ENCODE measurements around the gene SPECC1L. TPM values are rescaled to one million over a fixed set of nuclear protein-coding genes. Genes with fewer than 3 reads are reported as not detected.
"Not testable (repeated sequence)": the region's sequence is repeated elsewhere in the genome, so short reads cannot be mapped to it uniquely, and the experiment has no call there.

SPECC1L gene
- total RNA-seq, 1 experiment from 2014 or later: 40.8 TPM

GRCh38 chr22:24291515-24292201 lies 21.0 kb downstream of the SPECC1L start:
- ChIA-PET CTCF (no interaction called here), POLR2A (no interaction called here)
- intact Hi-C loops (cut with micrococcal nuclease): no loop called here

GRCh38 chr22:24292202-24292830 lies 21.7 kb downstream of the SPECC1L start:
- H3K4me3 ChIP-seq (replicated peaks in 1 of 2; ENCODE audit: low read depth in 1 of 2, low read length in 2 of 2); H3K9ac ChIP-seq (ENCODE audit: low read length); H3K27me3 ChIP-seq (ENCODE audit: insufficient read depth, low read length); ATAC-seq; H3K4me2 ChIP-seq (ENCODE audit: low read length); H3K27ac ChIP-seq (ENCODE audit: low read depth, low read length); RAD21 ChIA-PET (ENCODE audit: low non-redundant PET in 1 of 2, low total read pairs in 2 of 2, uncharacterized antibody in 2 of 2, unreplicated experiment in 2 of 2); H2AFZ ChIP-seq (ENCODE audit: low read depth, low read length, poor library complexity, severe bottlenecking); DNase-seq (ENCODE audit: low read depth, low spot score); BruUV-seq (replicated peaks); POLR2A ChIA-PET; H3K9me3 ChIP-seq (ENCODE audit: control insufficient read depth in 1 of 2, insufficient read depth in 1 of 2, low read depth in 1 of 2, low read length in 2 of 2); H4K20me1 ChIP-seq (ENCODE audit: insufficient read depth); H3K36me3 ChIP-seq (ENCODE audit: control insufficient read depth in 1 of 2, insufficient read depth in 2 of 2, low read length in 2 of 2); CTCF ChIA-PET; H3K9me2 ChIP-seq (ENCODE audit: insufficient read depth); intact Hi-C loops (cut with micrococcal nuclease): not testable (repeated sequence)
- peaks cover 63% of the 10 kb centered on the region for H3K79me2 ChIP-seq (ENCODE audit: insufficient read depth, low read length)
- peaks cover 18 to 31% of the 10 kb centered on the region in 2 experiments for H3K4me1 ChIP-seq (ENCODE audit: control insufficient read depth in 1 of 2, insufficient read depth in 2 of 2, low read length in 2 of 2)

More at GRCh38 chr22:24291515-24292201, 21.0 kb downstream of the SPECC1L start:
- no peak overlapping the region for H3K27ac ChIP-seq (ENCODE audit: low read depth, low read length)
- H3K36me3 ChIP-seq (ENCODE audit: control insufficient read depth in 1 of 2, insufficient read depth in 2 of 2, low read length in 2 of 2): no peaks in the 10 kb centered on the region
- no peaks in the 10 kb centered on the region for H3K9me2 ChIP-seq (ENCODE audit: insufficient read depth)
- no peak overlapping the region for H3K4me3 ChIP-seq (replicated peaks in 1 of 2; ENCODE audit: low read depth in 1 of 2, low read length in 2 of 2)
- no peak for DNase-seq (ENCODE audit: low read depth, low spot score)
- RAD21 ChIA-PET (ENCODE audit: low non-redundant PET in 1 of 2, low total read pairs in 2 of 2, uncharacterized antibody in 2 of 2, unreplicated experiment in 2 of 2): no interaction called here
- no peaks in the 10 kb centered on the region for H3K9me3 ChIP-seq (ENCODE audit: control insufficient read depth in 1 of 2, insufficient read depth in 1 of 2, low read depth in 1 of 2, low read length in 2 of 2)
- peaks cover 66% of the 10 kb centered on the region for H3K79me2 ChIP-seq (ENCODE audit: insufficient read depth, low read length)
- no peaks in the 10 kb centered on the region for H4K20me1 ChIP-seq (ENCODE audit: insufficient read depth)
- H3K27me3 ChIP-seq (ENCODE audit: insufficient read depth, low read length): no peaks in the 10 kb centered on the region
- H2AFZ ChIP-seq (ENCODE audit: low read depth, low read length, poor library complexity, severe bottlenecking): no peak overlapping the region
- no peak overlapping the region for H3K9ac ChIP-seq (ENCODE audit: low read length)
- ATAC-seq: no peak
- TF ChIP-seq, protein P1, sequence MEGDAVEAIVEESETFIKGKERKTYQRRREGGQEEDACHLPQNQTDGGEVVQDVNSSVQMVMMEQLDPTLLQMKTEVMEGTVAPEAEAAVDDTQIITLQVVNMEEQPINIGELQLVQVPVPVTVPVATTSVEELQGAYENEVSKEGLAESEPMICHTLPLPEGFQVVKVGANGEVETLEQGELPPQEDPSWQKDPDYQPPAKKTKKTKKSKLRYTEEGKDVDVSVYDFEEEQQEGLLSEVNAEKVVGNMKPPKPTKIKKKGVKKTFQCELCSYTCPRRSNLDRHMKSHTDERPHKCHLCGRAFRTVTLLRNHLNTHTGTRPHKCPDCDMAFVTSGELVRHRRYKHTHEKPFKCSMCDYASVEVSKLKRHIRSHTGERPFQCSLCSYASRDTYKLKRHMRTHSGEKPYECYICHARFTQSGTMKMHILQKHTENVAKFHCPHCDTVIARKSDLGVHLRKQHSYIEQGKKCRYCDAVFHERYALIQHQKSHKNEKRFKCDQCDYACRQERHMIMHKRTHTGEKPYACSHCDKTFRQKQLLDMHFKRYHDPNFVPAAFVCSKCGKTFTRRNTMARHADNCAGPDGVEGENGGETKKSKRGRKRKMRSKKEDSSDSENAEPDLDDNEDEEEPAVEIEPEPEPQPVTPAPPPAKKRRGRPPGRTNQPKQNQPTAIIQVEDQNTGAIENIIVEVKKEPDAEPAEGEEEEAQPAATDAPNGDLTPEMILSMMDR (IDR thresholded peaks at IDR 0.05 in 2 of 3, conservative IDR thresholded peaks at IDR 0.05 in 1 of 3; ENCODE audit: borderline replicate concordance in 1 of 3, insufficient read depth in 1 of 3, low read depth in 2 of 3, low read length in 2 of 3): no peak
- no TSS peak for BruUV-seq (replicated peaks)
- H3K4me1 ChIP-seq (ENCODE audit: control insufficient read depth in 1 of 2, insufficient read depth in 2 of 2, low read length in 2 of 2): peaks cover 19 to 35% of the 10 kb centered on the region in 2 experiments
- no peak overlapping the region for H3K4me2 ChIP-seq (ENCODE audit: low read length)

- H3K9me3 ChIP-seq (ENCODE audit: control insufficient read depth in 1 of 2, insufficient read depth in 1 of 2, low read depth in 1 of 2, low read length in 2 of 2); intact Hi-C loops (cut with micrococcal nuclease); H3K27ac ChIP-seq (ENCODE audit: low read depth, low read length); BruUV-seq (replicated peaks); H3K9me2 ChIP-seq (ENCODE audit: insufficient read depth); H3K36me3 ChIP-seq (ENCODE audit: control insufficient read depth in 1 of 2, insufficient read depth in 2 of 2, low read length in 2 of 2); H3K9ac ChIP-seq (ENCODE audit: low read length); H2AFZ ChIP-seq (ENCODE audit: low read depth, low read length, poor library complexity, severe bottlenecking); H3K4me3 ChIP-seq (replicated peaks in 1 of 2; ENCODE audit: low read depth in 1 of 2, low read length in 2 of 2); CTCF ChIA-PET; DNase-seq (ENCODE audit: low read depth, low spot score); RAD21 ChIA-PET (ENCODE audit: low non-redundant PET in 1 of 2, low total read pairs in 2 of 2, uncharacterized antibody in 2 of 2, unreplicated experiment in 2 of 2); POLR2A ChIA-PET; H4K20me1 ChIP-seq (ENCODE audit: insufficient read depth); H3K4me1 ChIP-seq (ENCODE audit: control insufficient read depth in 1 of 2, insufficient read depth in 2 of 2, low read length in 2 of 2); ATAC-seq; H3K27me3 ChIP-seq (ENCODE audit: insufficient read depth, low read length); H3K4me2 ChIP-seq (ENCODE audit: low read length): not testable (repeated sequence)
- peaks cover 64% of the 10 kb centered on the region for H3K79me2 ChIP-seq (ENCODE audit: insufficient read depth, low read length)
Observed at GRCh38 chr22:24294913-24295312, 24.3 kb downstream of the SPECC1L start.

DNA sequence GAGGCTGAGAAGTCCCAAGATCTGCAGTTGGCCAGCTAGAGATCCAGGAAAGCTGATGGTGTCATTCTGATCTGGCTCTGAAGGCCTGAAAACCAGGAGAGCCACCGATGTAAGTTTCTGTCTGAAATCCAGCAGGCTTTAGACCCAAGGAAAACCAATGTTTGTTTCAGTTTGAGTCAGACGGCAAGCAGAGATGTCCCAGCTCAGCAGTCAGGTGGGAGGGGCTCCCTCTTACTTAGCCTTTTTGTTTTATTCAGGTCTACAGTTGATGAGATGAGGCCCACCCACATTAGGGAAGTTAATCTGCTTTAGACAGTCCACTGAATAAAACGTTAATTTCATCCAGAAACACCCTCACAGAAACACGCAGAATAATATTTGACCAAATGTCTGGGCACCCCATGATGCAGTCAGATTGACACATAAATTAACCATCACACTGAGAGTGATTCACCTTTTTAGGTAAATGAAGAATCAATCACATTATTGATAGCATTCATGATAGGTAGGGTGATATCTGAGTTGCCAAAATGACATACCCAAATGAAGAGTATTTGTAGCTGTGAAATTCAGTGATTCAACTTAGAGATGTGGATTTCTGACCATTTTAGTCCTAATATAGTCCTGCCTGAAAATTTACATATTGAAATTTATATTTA lies 28.0 kb downstream of the SPECC1L start:
- H3K4me2 ChIP-seq (ENCODE audit: low read length); BruUV-seq (replicated peaks); H4K20me1 ChIP-seq (ENCODE audit: insufficient read depth); DNase-seq (ENCODE audit: low read depth, low spot score); H3K36me3 ChIP-seq (ENCODE audit: control insufficient read depth in 1 of 2, insufficient read depth in 2 of 2, low read length in 2 of 2); POLR2A ChIA-PET; RAD21 ChIA-PET (ENCODE audit: low non-redundant PET in 1 of 2, low total read pairs in 2 of 2, uncharacterized antibody in 2 of 2, unreplicated experiment in 2 of 2); H3K27ac ChIP-seq (ENCODE audit: low read depth, low read length); CTCF ChIA-PET; ATAC-seq; H3K4me3 ChIP-seq (replicated peaks in 1 of 2; ENCODE audit: low read depth in 1 of 2, low read length in 2 of 2); H3K27me3 ChIP-seq (ENCODE audit: insufficient read depth, low read length); H3K9me3 ChIP-seq (ENCODE audit: control insufficient read depth in 1 of 2, insufficient read depth in 1 of 2, low read depth in 1 of 2, low read length in 2 of 2); H2AFZ ChIP-seq (ENCODE audit: low read depth, low read length, poor library complexity, severe bottlenecking); H3K9me2 ChIP-seq (ENCODE audit: insufficient read depth); intact Hi-C loops (cut with micrococcal nuclease); H3K9ac ChIP-seq (ENCODE audit: low read length): not testable (repeated sequence)
- Histone ChIP-seq H3K79me2 (ENCODE audit: insufficient read depth, low read length) (peaks cover 66% of the 10 kb centered on the region), H3K4me1 (ENCODE audit: control insufficient read depth in 1 of 2, insufficient read depth in 2 of 2, low read length in 2 of 2) (peaks cover 12 to 14% of the 10 kb centered on the region in 2 experiments)
